Islet of Langerhans (tissue), 1 donor: ENCODE data around the gene KRTAP10-2.

ENCODE experiments used
- FAIRE-seq: peaks from one replicate; lab custom pipeline; 2011; peaks lifted over from hg19 to GRCh38; lab: Jason Lieb, UNC

Gene KRTAP10-2

DNA sequence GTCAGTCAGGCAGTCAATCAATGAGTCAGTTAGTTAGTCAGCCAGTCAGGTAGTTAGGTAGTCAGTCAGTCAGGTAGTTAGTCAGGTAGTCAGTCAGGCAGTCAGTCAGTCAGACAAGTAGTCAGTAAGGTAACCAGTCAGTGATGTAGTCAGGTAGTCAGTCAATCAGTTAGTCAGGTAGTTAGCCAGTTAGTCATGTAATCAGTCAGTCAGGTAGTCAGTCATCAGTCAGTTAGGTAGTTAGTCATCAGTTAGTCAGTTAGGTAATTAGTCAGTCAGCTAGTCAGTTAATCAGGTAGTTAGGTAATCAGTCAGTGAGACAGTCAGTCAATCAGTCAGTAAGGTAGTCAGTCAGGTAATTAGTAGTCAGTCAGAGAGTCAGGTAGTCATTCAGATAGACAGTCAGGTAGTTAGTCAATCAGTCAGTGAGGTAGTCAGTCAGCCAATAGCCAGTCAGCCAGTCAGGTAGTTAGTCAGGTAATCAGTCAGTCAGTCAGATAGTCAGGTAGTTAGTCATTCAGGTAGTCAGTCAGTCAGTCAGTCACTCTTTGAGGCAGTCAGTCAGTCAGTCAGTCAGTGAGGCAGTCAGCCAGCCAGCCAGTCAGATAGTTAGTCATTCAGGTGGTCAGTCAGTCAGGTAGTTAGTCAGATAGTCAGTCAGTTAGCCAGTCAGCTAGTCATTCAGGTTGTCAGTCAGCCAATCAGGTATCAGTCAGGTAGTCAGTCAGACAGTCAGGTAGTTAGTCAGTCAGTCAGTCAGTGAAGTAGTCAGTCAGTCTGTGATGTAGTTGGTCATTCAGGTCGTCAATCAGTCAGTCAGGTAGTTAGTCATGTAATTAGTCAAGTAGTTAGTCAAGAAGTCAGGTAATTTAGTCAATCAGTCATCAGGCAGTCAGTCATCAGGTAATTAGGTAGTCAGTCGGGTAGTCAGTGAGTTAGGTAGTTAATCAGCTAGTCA, 26.6 kb downstream of the KRTAP10-2 start:
- FAIRE-seq = no peak

DNA sequence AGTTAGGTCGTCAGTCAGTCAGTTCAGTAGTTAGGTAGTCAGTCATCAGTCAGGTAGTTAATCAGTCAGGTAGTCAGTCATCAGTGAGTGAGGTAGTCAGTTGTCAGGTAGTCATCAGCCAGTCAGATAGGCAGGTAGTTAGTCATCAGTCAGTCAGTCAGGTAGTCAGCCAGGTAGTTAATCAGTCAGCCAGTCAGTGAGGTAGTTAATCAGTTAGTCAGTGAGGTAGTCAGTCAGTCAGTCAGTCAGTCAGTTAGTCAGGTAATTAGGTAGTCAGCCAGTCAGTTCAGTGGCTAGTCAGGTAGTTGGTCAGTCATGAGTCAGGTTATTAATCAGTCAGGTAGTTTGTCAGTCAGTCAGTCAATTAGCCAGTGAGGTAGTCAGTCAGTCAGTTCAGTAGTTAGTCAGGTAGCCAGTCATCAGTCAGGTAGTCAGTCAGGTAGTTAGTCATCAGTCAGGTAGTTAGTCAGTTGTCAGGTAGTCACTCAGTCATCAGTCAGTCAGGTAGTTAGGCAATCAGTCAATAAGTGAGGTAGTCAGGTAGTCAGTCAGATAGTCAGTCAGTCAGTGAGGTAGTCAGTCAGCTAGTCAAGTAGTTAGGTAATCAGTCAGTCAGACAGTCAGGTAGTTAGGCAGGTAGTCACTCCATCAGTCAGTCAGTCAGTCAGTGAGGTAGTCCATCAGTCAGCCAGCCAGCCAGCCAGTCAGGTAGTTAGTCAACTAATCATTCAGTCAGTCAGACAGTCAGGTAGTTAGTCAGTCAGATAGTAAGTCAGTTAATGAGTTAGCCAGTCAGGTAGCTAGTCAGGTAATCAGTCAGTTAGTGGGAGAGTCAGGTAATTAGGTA, 27.5 kb downstream of the KRTAP10-2 start:
- no peak for FAIRE-seq

DNA sequence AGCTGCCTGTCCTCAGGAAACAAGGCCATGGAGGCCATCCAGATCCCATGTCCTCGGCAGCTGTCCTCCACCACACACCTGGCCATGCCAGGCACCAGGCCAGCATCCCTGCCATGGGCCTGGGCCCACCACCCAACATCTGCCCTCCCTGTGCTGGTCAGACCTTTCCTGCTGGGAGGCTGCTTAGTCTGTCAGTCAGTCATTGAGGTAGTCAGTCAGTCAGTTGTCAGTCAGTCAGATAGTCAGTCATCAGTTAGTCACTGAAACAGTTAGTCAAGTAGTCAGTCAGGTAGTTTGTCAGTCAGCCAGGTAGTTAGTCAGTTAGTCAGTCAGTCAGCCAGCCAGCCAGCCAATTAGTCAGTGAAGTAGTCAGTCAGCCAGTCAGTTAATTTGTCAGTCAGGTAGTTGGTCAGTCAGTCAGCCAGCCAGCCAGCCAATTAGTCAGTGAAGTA, 28.5 kb downstream of the KRTAP10-2 start:
- no peak for FAIRE-seq

DNA sequence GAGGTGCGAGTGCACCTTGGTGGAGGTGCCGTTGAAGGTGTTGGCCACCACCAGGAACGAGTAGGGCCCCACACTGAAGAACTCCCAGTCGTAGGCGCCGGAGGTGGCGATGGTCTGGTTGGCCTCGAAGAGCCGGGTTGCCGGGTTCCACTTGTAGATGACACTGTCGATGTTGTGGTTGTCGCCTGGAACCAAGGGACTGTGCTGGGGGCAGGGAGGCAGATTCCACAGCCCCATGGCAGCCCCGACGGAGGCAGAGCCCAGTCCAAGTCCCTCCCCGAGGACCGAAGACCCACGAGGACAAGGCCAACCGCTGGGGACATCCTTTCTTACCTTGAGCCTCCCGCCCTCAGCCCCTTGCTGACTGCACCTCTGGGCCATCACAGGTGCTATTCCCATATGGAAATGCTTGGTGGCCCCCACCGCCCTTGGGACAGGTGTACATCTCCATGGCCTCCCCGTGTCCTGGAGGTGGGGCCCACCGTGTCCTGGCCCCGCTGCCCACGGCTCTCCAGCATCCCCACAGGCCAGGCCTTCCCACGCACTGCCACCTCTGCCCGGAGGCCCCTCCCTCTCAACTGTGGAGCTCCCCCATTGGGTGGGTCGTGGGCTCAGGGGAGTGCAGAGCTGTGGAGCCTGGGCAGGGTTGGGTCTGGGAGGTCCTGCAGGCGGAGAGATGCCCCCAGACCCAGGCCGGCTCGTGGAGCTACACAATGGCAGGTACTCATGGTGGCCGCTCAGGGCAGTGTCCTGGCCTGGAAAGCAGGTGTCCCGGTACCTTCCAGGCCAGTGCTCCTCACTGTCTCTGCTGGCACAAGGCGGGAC, 29.2 kb downstream of the KRTAP10-2 start:
- FAIRE-seq = no peak

DNA sequence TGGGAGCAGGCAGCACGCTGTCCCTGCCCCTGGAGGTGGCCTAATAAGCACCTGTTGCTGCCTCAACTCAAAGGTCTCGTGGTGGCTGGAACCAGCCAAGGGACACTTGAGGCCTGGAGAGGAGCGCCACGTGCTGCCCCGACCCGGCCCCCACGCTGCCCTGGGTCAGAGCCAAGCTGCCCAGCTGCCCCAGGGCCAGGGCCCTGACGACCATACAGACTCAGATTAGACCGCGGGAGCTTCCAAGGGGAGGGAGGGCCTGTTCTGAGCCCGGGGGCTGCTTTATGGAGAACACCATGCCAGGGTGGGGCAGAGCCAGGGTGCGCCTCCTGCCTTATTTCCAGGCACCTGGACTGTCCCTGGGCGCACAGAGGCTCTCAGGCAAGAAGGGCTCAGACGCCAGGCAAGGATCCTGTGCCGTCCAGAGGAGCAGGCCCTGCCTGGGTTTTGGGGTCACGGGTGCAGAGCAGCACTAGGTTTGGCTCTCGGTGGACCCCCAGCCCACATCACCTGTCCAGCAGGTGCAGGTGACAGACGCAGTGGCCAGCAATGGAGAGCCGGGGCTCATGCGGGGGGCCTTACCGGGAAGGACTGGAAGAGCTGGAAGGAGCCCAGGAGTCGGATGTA, 29.9 kb downstream of the KRTAP10-2 start:
- no peak for FAIRE-seq

DNA sequence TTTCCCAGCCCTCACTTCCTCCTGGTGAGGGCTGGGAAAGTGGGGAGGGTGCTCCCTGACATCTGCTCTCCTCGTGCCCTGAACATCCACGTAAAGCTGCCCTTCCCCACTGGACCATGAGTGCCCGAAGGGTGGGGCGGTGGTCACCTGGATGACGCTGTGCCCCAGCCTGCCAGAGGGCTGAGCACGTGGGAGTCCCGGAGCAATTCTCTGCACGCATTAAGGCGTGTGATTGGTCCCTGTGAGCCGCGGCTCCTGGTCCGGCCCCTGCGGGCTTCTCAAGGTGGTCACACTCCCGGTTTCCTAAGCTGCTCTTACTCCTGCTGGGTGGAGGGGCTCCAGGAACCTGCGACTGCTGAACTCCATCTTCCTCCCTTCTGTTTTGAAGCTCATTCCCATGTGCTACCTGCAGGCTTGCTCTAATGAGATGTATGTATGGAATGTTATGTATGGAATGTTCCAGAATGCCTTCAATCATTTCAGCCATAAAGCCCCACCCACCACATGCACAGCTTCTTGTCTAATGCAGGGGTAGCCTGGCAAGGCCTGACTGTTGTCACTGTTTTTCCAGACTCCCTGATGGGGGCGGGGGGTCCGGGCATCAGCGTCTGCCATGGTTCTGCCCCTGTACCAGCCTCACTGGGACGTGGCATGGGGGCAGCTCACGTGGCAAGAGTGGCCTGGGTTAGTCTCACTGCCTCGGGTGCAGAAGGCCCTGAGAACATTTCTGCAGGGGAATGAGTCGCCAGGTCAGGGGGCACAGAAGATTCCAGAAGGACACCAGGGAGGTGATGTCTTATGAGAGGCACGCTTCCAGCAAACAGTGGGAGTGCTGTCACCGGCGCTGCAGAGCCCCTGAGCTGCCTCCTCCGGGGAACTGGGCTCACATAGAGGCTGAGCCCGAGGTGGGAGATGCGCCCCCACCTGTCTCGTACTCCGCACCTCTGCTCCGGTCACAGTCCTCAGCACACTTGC, 30.7 kb downstream of the KRTAP10-2 start:
- FAIRE-seq = no peak

DNA sequence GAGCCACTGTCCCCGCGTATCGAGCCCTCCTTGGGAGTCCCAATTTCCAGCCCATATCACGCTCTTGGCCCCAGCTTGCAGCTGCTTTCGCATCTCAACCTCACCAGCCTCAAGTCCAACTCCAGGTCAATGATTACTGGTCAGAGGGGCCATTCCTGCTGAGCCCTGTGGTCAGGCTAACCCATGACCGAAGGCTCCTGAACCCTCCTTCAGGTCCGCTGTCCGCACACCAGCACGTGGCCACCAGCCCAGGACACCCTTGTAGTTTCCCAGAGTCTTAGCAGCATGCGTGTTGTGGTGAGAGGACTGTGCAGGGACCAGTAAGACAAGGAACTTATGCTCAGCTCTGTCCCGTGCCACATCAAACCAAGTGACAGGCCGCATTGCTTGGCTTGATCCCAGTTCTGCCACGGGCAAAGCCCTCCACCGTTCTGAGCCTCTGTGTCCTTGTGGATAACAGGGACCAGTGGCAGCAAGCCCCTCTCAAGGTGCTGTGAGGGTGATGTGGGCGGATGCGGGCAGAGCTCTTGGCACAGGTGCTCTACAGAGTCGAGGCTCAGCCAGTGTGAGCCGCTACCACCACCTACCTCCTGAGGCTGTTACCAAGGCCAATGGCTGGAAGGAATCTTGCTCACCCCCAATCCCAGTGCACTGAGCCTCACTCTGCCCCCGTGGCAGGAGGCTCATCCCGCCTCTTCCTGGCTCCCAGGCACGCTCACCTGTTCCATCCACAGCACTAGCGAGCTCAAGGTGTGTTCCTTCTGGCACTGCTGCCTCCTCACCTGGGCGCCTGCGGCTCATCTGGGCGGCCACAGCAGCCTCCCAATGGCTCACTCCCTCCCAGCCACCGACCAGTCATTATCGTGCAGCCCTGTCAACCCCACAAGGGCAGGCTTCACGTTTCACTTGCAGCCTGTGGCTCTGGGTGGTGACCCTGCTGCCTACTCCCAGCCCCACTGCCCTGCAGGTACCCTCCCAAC, 31.7 kb downstream of the KRTAP10-2 start:
- FAIRE-seq = no peak

DNA sequence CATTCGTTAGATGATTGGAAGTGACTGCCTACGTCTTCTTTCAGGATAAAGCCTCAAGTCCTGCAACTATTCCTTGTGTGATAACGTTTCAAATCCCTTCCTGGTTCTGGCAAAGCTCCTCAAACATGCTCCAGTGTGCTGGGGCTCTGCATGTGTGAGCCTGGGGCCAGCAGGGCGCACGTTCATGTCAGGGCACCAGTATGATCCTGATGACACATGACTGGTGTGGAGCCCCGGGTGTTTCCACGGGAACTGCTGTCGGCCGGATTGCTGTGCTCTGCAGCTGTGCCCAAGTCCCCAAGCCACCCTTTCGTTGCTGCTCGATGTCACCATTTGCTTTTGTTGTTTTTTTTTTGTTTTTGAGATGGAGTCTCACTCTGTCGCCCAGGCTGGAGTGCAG, 32.6 kb downstream of the KRTAP10-2 start:
- no peak for FAIRE-seq

DNA sequence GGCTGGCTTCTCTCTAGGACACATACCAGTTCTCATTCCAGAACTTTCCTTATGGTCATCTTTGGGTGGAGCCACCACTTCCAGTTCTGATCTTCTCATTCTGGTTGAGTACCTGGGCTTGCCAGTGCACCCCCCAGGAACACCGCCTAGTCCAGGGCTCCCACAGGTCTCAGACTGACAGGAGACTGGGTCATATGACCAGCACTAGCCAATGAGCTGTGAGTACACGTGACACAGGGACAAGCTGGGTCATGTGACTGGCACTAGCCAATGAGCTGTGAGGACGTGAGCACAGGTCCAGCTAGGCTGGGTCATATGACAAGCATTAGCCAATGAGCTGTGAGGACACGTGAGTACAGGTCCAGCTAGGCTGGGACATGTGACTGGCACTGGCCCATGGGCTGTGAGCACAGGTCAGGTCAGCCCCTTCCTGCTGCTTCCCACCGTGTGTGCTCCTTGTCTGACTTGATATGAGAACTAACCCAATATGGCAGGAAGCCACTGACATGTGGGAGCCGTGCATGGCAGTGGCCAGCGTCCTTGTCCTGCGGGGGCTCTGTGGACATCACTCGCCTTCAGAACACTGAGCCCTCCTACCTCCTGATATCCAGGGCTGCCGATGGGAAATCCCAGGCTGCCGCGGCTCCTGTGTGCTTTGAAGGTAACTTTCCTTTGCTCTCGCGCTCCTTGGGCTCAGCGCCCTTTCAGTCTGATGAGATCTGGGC, 34.0 kb downstream of the KRTAP10-2 start:
- FAIRE-seq = no peak

DNA sequence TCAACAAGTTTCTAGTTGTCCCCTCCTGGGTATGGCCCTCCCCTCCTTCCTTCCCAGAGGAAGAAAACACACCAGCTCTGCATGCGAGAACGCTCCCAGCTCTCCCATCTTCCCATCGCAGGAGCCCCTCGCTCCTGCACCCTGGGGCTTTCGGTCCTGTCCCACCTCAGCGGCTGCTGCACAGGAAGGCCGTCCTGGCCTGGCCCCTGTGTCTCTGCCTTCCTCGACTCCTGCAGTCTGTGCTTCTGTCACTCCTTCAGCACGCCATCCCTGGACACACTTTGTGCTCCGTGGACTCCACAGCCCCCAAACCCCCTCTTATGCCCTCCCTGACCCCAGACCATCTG, 34.5 kb downstream of the KRTAP10-2 start:
- FAIRE-seq = no peak

DNA sequence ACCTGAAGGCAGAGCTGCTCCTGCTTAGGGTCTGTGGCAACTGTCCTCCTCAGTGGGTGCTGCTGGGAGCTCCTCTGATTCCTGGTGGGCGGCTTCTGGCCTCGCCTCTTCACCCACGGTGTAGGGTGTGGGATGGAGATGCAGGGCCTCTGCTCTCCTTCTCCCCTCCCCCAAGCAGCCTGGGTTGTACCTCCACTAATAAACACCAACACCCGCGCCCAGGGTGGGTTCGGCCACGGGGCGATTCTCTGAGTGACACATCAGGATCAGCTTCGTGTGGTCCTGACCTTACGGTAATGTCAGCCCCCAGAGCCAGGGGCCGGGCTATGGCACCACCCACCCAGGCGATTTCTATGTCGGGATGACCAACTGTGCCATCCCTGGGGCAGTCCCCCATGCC, 35.0 kb downstream of the KRTAP10-2 start:
- no peak for FAIRE-seq

DNA sequence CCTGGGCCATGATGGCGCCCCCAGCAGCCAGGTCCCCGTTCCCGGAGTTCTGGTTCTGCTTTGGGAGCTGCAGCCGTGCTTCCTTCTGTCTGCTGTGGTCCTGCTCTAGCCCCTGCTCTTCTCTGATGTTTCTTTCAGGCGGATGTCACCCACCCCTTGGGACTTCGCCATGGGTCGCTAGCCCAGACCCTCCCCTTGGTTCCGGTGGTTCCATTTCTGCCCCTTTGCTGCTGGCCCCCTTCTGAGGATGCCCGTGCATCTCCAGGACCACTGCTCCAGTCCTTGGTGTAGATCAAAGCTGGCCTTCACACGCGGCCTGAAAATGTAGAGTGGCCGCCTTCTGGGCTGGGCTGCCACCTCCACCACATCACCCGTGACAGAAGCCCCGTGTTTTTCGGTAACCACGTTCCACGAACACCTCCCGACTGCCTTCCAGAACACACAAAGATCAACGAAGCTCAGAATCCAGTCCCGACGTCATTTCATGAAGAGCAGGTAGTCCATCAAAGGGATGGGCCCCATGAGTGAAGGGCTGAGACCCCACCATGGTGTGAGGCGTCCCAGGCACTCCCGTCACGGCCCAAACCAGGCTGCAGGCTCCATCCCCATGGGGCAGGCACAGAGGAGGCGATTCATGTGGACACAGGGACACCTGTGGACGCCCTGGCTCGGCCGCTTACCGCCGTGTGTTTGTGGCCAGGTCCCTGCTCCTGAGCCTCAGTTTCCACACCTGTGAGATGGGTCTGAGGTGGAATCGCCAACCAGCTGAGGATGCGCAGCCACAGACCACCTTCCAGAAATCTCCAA, 35.7 kb downstream of the KRTAP10-2 start:
- no peak for FAIRE-seq

DNA sequence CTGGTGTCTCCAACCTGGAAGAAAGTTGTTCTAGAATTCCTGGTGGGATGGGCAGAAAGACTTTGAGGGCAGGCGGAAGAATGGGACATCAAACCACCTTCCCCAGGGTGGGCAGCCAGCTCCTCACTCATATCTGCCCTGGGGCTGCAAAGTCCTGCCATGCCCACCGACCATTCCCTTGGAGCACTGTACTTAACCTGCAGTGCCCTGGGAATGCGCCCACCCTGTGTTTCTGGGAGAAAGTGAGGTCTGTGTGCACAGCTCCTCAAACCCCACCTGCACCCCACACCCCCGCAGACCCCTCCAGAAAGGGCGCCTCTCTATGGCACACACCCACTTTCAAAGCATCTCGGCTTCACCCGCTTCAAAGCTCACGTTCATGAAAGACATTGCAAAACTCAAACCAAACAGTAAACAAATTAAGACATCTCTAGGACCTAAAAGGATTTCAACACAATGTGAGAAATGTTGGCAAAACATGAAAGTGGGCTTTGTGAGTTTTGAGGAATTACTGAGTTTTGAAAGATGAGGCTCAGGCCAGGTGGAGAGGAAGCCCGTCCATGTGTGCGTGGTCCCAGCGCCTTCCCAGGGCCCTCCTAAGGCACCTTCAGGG, 36.5 kb downstream of the KRTAP10-2 start:
- no peak for FAIRE-seq

DNA sequence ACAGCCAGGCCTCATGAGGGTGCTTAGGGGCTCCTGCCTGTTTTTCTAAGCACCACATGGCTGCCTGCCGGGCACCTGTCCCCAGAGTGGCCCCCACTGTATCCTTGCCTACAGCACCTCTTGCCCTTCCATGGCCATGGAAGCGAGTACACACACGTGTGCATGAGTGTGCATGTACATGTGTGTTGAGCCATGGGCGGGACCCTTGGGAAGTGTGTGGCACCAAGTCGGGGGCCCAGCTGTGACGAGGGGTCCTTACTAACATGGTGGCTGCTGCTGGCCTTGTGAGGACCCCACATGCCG, 37.1 kb downstream of the KRTAP10-2 start:
- FAIRE-seq = no peak

DNA sequence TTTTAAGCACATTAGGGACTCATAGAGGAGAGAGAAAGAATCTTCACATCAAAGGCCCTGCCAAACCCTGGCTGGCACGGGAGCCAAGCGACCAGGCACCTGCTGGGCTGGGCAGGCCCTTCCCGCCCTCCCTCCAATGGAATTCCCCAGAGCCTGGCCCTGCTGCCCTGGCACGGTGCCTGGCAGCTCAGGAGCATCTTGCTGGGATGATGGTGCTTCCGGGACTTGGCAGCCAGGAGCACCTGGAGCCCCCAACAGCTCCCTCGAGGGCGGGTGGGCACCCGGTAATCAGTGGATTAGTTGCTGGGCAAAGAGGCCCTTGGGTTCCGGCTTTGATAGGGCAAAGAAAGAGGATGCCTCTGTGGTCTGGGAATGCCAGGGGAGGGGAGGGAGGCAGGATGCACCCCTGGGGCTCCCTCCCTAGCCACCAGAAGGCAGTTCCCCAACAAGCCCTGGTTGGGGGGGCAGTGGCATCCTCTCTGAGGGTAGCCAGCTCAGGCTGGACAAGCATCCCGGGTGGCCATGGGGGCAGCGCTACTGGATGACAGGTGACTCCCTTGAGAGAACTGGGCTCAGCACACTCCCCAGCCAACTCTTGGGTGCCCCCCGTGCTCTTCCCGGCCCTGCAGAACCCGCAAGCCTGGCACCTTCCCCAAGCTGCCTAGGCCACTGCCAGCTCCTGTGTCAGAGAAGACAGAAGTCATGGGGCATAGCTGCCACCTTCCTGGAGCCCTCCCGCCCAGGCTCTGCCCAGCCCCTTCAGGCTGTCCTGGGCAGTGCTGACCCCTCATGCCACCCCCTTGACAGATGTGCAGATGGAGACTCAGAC, 37.7 kb downstream of the KRTAP10-2 start:
- no peak for FAIRE-seq

DNA sequence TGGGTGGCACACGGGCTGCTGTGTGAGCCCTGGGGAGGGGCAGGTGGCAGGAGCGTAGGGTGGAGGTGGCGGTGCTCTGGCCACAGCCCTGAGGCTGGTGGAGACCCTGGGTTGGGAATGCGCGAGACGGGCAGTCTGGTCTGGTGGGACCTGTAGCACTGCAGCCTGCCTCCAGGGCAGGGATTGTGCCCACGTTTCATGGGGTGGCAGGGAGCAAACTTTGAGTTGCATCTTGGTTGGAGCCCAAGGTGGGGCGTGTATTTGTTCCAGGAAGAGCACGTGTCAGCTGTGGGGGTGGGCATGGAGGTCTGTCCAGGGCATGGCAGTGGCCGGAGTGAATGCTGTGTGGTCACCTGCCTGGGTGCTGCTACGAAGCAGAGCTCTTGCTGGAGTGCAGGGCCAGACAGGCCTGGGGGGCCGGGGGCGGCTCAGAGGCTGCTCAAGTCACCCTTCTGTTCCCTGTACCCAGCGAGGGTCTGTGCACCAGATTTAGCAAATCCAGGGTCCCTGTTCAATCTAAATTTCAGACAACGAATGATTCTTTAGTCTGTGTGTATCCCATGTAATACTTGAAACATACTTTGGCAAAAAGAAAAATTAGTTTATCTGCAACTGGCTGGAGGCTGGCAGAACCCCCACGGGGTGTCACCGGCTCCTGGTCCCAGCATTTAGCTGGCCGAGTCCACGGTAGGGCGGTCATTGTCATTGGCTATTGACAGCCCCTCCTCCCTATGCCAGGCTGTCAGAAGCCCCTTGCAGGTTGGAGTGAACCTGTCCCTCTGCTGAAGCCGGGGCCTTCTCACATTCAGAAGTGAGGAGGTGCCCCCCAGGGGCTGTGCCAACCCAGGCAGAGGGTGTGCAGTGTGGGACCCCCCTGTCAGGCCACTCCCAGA, 38.6 kb downstream of the KRTAP10-2 start:
- FAIRE-seq = no peak
